ENCODE data around the gene NFATC3. TPM values are rescaled to one million over a fixed set of nuclear protein-coding genes. Genes with fewer than 3 reads are reported as not detected.

The NFATC3 gene
- total and polyA plus RNA-seq, 2 donors from 2014 or later, result 15.0 to 37.7 TPM

DNA sequence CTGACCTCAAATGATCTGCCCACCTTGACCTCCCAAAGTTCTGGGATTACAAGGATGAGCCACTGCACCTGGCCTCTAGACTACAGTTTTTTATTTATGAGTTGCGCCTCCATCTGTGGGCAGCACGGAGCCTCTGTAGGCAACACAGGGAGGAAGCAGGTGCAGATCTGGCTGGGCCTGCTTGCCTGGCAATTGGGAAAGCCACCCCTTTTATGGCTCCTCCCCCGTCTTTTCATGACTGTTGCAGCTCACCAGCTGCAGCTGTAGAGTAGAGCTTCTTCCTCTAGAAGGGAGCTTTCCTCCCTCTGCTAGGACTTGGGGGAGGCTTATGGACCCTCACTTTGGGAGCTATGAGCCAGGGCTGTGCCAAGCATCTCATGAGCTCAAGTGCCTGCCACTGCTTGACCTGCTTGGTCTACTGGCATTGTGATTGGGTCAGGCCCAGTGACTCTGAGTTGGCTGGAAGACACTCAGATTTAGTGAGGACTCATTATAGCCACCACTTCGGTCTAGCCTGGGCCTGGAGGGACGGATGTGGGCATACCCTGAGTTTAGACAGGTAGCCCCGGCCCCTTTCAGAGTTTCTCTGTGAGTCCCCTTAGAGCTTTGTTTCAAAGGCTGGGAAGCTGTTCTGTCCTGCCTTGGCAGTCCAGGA, 172.2 kb downstream of the NFATC3 start:
- no peaks in the 10 kb centered on the region for H3K9me3 ChIP-seq (ENCODE audit: control insufficient read depth in 2 of 3, insufficient read depth in 1 of 3, low read length in 3 of 3)
- no peaks in the 10 kb centered on the region for H3K27me3 ChIP-seq (ENCODE audit: control insufficient read depth, insufficient read depth, low read length)
- DNase-seq, result peak in 4 of 5 donors; percentile 43 to 68 (median 55)
- H3K36me3 ChIP-seq (ENCODE audit: control insufficient read depth in 2 of 3, insufficient read depth in 3 of 3, low read length in 3 of 3), result peaks cover 0 to 35% (median 21%) of the 10 kb centered on the region in 3 donors
- intact Hi-C loops (cut with DNase I), result no loop called here
- peak overlapping the region; percentile 90 to 93 for H3K27ac ChIP-seq (ENCODE audit: low read depth in 2 of 2, low read length in 2 of 2)
- H3K4me3 ChIP-seq (ENCODE audit: low read length in 3 of 3), result no peak overlapping the region
- peaks cover 5 to 36% (median 31%) of the 10 kb centered on the region in 3 donors for H3K4me1 ChIP-seq (ENCODE audit: control insufficient read depth in 2 of 3, insufficient read depth in 2 of 3, low read depth in 1 of 3, low read length in 3 of 3)
- peak overlapping the region in 2 of 3 donors; percentile 55 to 57 for H3K9ac ChIP-seq (ENCODE audit: low read length in 3 of 3)
- no peak for FAIRE-seq
- TF ChIP-seq, protein P1, sequence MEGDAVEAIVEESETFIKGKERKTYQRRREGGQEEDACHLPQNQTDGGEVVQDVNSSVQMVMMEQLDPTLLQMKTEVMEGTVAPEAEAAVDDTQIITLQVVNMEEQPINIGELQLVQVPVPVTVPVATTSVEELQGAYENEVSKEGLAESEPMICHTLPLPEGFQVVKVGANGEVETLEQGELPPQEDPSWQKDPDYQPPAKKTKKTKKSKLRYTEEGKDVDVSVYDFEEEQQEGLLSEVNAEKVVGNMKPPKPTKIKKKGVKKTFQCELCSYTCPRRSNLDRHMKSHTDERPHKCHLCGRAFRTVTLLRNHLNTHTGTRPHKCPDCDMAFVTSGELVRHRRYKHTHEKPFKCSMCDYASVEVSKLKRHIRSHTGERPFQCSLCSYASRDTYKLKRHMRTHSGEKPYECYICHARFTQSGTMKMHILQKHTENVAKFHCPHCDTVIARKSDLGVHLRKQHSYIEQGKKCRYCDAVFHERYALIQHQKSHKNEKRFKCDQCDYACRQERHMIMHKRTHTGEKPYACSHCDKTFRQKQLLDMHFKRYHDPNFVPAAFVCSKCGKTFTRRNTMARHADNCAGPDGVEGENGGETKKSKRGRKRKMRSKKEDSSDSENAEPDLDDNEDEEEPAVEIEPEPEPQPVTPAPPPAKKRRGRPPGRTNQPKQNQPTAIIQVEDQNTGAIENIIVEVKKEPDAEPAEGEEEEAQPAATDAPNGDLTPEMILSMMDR (IDR thresholded peaks at IDR 0.05; ENCODE audit: borderline replicate concordance, extremely low read depth, insufficient read depth), result no peak

DNA sequence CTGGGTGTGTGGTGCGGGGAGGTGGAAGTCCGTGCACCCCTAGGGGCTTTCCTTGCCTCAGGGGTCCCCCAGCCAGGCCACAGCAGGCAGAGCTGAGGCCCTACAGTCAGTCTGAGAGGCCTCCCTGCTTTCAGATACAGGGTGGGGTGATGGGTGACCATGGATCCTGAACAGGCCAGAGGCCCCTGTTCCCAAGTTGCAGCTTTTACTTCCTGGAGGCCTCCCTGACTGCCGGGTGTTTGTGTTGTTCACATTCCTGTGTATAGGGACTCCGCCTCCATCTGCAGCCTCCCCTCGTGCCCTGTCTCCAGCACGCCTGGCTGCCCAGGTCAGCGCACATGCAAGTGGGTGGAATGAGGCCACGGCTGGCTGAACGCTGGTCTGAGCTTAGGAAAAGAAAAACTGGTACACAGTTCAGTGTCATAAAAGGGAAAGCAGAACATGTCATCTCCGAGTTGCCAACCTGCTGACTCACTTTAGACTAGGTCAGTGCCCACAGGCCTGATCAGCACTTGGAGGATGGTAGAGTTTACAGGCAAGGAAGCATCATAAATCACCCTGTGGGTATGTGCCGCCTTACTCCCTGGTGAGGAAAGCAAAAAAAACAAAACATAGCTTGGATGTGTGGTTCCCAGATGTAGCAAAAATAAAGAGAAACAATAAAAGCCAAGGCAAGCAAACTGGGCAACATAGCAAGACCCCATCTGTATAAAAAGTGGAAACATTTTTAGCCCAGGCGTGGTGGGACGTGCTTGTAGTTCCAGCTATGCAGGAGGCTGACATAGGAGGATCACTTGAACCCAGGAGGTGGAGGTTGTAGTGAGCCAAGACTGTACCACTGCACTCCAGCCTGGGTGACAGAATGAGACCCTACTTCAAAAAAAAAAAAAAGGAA, 173.0 kb downstream of the NFATC3 start:
- Histone ChIP-seq H3K27me3 (ENCODE audit: control insufficient read depth, insufficient read depth, low read length) (no peaks in the 10 kb centered on the region), H3K27ac (ENCODE audit: low read depth in 2 of 2, low read length in 2 of 2) (peak overlapping the region; percentile 90 to 93), H3K4me3 (ENCODE audit: low read length in 3 of 3) (peak overlapping the region in 2 of 3 donors; percentile 10 to 13), H3K9ac (ENCODE audit: low read length in 3 of 3) (peak overlapping the region in 2 of 3 donors; percentile 55 to 57), H3K36me3 (ENCODE audit: control insufficient read depth in 2 of 3, insufficient read depth in 3 of 3, low read length in 3 of 3) (peaks cover 0 to 32% (median 16%) of the 10 kb centered on the region in 3 donors), H3K9me3 (ENCODE audit: control insufficient read depth in 2 of 3, insufficient read depth in 1 of 3, low read length in 3 of 3) (no peaks in the 10 kb centered on the region), H3K4me1 (ENCODE audit: control insufficient read depth in 2 of 3, insufficient read depth in 2 of 3, low read depth in 1 of 3, low read length in 3 of 3) (peaks cover 5 to 31% (median 28%) of the 10 kb centered on the region in 3 donors)
- FAIRE-seq (peak; percentile 60), DNase-seq (peak; percentile 94 to 96 (median 96))
- intact Hi-C loops (cut with DNase I), result no loop called here
- TF ChIP-seq, protein P1 (IDR thresholded peaks at IDR 0.05; ENCODE audit: borderline replicate concordance, extremely low read depth, insufficient read depth), result no peak

DNA sequence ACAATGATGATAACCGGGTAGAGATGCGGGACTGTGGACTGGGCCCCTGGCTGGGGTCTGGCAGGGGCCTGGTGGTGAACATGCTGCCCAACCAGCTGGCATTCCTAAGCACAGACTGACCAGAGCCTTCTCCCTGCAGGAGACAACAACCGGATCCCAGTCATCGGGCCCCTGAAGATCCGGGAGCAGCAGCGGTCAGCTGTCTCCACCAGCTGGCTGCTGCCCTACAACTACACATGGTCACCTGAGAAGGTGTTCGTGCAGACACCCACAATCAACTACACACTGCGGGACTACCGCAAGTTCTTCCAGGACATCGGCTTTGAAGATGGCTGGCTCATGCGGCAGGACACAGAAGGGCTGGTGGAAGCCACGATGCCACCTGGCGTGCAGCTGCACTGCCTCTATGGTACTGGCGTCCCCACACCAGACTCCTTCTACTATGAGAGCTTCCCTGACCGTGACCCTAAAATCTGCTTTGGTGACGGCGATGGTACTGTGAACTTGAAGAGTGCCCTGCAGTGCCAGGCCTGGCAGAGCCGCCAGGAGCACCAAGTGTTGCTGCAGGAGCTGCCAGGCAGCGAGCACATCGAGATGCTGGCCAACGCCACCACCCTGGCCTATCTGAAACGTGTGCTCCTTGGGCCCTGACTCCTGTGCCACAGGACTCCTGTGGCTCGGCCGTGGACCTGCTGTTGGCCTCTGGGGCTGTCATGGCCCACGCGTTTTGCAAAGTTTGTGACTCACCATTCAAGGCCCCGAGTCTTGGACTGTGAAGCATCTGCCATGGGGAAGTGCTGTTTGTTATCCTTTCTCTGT, 174.0 kb downstream of the NFATC3 start:
- DNase-seq (peak in 1 of 5 donors; percentile 38), FAIRE-seq (no peak)
- intact Hi-C loops (cut with DNase I), result no loop called here
- Histone ChIP-seq H3K27me3 (ENCODE audit: control insufficient read depth, insufficient read depth, low read length) (no peaks in the 10 kb centered on the region), H3K36me3 (ENCODE audit: control insufficient read depth in 2 of 3, insufficient read depth in 3 of 3, low read length in 3 of 3) (peaks cover 0 to 27% (median 15%) of the 10 kb centered on the region in 3 donors), H3K9ac (ENCODE audit: low read length in 3 of 3) (peak overlapping the region in 1 of 3 donors; percentile 55), H3K27ac (ENCODE audit: low read depth in 2 of 2, low read length in 2 of 2) (peak overlapping the region; percentile 90 to 93), H3K4me3 (ENCODE audit: low read length in 3 of 3) (no peak overlapping the region), H3K4me1 (ENCODE audit: control insufficient read depth in 2 of 3, insufficient read depth in 2 of 3, low read depth in 1 of 3, low read length in 3 of 3) (peaks cover 5 to 37% (median 28%) of the 10 kb centered on the region in 3 donors), H3K9me3 (ENCODE audit: control insufficient read depth in 2 of 3, insufficient read depth in 1 of 3, low read length in 3 of 3) (no peaks in the 10 kb centered on the region)
- TF ChIP-seq, protein P1 (IDR thresholded peaks at IDR 0.05; ENCODE audit: borderline replicate concordance, extremely low read depth, insufficient read depth), result no peak

All from kidney (tissue), 14 donors.